ENCODE measurements around the gene DNAJC6. TPM values are rescaled to one million over a fixed set of nuclear protein-coding genes. Genes with fewer than 3 reads are reported as not detected.
A peak's percentile ranks its signal among the peaks of the same experiment; 100 is the strongest.

DNAJC6 gene
- total RNA-seq, 1 donor, result 0.72 TPM

DNA sequence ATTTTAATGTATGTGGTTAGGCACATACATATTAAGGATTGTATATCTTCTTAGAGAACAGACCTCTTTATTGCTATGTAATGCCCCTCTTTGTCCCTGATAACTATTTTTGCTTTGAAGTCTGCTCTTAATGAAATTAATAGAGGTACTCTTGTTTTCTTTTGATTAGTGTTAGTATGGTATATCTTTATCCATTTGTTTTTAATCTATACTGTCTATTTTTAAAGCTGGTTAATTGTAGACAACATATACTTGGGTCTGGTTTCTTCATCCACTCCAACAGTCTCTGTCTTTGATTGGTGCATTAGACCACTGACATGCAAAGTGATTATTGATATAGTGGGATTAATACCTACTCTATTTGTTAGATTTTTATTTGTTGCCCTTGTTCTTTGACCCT, 147.1 kb downstream of the DNAJC6 start:
- TF ChIP-seq, protein P1, sequence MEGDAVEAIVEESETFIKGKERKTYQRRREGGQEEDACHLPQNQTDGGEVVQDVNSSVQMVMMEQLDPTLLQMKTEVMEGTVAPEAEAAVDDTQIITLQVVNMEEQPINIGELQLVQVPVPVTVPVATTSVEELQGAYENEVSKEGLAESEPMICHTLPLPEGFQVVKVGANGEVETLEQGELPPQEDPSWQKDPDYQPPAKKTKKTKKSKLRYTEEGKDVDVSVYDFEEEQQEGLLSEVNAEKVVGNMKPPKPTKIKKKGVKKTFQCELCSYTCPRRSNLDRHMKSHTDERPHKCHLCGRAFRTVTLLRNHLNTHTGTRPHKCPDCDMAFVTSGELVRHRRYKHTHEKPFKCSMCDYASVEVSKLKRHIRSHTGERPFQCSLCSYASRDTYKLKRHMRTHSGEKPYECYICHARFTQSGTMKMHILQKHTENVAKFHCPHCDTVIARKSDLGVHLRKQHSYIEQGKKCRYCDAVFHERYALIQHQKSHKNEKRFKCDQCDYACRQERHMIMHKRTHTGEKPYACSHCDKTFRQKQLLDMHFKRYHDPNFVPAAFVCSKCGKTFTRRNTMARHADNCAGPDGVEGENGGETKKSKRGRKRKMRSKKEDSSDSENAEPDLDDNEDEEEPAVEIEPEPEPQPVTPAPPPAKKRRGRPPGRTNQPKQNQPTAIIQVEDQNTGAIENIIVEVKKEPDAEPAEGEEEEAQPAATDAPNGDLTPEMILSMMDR (IDR thresholded peaks at IDR 0.05; ENCODE audit: insufficient read depth, low read length), result no peak
- no peak overlapping the region for H3K4me3 ChIP-seq (ENCODE audit: low read depth, low read length)
- no peak for DNase-seq (ENCODE audit: low read depth)

DNA sequence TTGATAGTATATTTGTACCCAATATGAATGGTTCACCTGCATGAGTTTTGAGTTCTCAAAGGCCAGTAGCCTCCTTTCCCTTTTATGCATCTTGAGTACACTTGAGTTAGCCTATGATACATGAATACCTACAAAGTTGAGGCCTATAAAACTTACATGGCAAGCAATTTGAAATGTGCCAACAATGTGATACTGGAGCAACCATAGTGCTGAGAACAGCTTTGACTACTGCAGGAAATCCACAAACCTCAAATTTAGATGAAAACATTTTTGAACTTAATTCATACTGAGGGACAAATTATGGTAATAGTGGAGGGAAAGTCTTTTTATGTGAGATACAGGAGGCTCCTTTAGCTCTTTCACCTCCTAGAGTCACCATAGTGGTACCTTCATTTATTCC, 148.5 kb downstream of the DNAJC6 start:
- DNase-seq (ENCODE audit: low read depth), result no peak
- H3K4me3 ChIP-seq (ENCODE audit: low read depth, low read length), result no peak overlapping the region
- TF ChIP-seq, protein P1 (IDR thresholded peaks at IDR 0.05; ENCODE audit: insufficient read depth, low read length), result no peak

DNA sequence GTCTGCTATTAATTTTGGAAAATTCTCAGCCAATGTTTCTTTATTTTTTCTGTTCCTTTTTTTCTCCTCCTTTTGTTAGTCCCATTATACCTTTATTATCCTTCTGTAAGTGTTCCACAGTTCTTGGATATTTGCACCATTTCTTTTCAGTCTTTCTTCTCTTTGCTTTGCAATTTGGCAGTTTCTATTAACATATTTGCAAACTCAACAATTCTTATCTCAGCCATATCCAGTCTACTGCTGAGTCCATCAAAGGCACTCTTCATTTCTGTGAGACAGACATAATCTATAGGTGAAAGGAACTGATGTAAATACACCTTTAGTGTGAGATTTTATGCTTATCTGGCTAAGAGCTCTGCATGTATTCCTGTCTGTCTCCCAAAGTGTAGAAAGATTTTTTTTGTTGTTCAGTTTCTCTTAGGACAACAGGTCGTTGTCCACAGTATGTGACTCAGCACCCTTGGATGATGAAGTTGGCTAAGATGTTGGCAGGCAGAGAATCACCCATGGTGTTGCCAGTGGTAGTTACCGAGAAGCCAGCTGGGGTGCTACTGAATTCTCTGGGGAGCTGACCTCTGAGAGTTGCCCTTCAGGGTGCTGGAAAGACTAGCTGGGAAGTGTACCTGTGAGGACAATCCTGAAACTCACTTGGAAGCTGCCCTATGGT, 149.5 kb downstream of the DNAJC6 start:
- H3K4me3 ChIP-seq (ENCODE audit: low read depth, low read length), result no peak overlapping the region
- no peak for DNase-seq (ENCODE audit: low read depth)
- TF ChIP-seq, protein P1 (IDR thresholded peaks at IDR 0.05; ENCODE audit: insufficient read depth, low read length), result no peak

GRCh38 chr1:65459397-65459768, 150.0 kb downstream of the DNAJC6 start:
- DNase-seq (ENCODE audit: low read depth), result peak; percentile 44
- TF ChIP-seq, protein P1 (IDR thresholded peaks at IDR 0.05; ENCODE audit: insufficient read depth, low read length), result peak; percentile 58
- no peak overlapping the region for H3K4me3 ChIP-seq (ENCODE audit: low read depth, low read length)

Small RNAs within 50 kb of the gene (small RNA-seq; reads per million reads assigned to genes)
- gene COX6CP13, result not detected
- not detected for gene RNU2-15P

Other genes with a start within 250 kb of the DNAJC6 start
- 10.6 and 20.0 TPM in 2 replicates for gene AK4, start 161.3 kb upstream of the DNAJC6 start, total RNA-seq (ENCODE audit: low replicate concordance)
- gene LEPR, start 111.1 kb downstream of the DNAJC6 start, total RNA-seq (ENCODE audit: low replicate concordance), result 6.3 and 6.9 TPM in 2 replicates
- gene LEPROT, start 111.1 kb downstream of the DNAJC6 start, total RNA-seq (ENCODE audit: low replicate concordance), result 32.6 and 65.4 TPM in 2 replicates

Data from fibroblast of the aortic adventitia (primary cell).